AG04449 (cell line): Measurements from ENCODE around the gene MAPRE2.

Experiments used
- CTCF ChIA-PET: fragments of 350-600 bp; formaldehyde crosslinking; extraction: SDS; loops from one replicate; lab custom pipeline; 2021; ENCODE audit warnings: antibody characterized with exemption; lab: Yijun Ruan, JAX
- POLR2A ChIA-PET: fragments of 400-600, 350-600 bp; formaldehyde crosslinking; extraction: SDS; loops from one replicate; lab custom pipeline; 2020; ENCODE audit warnings: antibody characterized with exemption, inconsistent platforms; lab: Yijun Ruan, JAX
- DNase-seq: peaks from one replicate; pipeline ENCODE4 v3.0.0-alpha.2; 2010; ENCODE audit warnings: low read depth, low spot score
- H3K4me3 ChIP-seq: 2 replicates; pipeline ENCODE4 v1.5.1; 2011; ENCODE audit warnings: low read depth, mild to moderate bottlenecking, control low read depth, low read length
- CTCF ChIP-seq: IDR thresholded peaks from one replicate; pipeline ENCODE4 v1.5.1; 2011; ENCODE audit warnings: mild to moderate bottlenecking, moderate library complexity, low read length, control low read depth, inconsistent platforms; ENCODE audit not compliant: insufficient read depth; ENCODE audit errors: missing control alignments

MAPRE2 gene

DNA sequence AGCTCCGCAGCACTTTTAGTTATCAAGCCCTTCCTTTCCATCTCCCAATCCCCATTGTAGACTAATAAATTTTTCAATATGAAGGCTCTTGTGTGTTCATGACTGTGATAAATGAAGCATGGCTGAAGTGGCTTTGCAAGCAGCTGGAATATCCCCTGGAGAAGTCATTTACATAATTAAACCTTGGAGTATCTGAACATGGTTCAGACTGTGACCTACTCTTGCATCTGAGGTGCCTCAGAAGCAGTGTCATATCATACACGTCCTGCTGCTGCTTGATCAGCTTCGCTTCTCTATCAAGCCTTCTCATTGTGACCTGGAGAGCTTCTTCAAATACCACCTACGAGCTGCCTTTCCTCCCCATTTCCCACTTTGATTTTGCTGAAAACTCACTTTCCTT lies 151.2 kb downstream of the MAPRE2 start:
- H3K4me3 ChIP-seq, result no peak overlapping the region
- no peak for DNase-seq
- ChIA-PET POLR2A (interaction anchor here (0.6 kb wide), 1 partner anchor 813 kb away, joined by 5 read pairs; no protein-coding TSS in a partner anchor), CTCF (interaction anchor here (2.0 kb wide), 1 partner anchor 163 kb away, joined by 4 read pairs; no protein-coding TSS in a partner anchor)
- no peak for TF ChIP-seq CTCF
